ENCODE measurements around the gene GJA4. TPM values are rescaled to one million over a fixed set of nuclear protein-coding genes. Genes with fewer than 3 reads are reported as not detected.

The GJA4 gene
- total RNA-seq, 2 donors from 2014 or later = 2.3 to 3.5 TPM

GRCh38 chr1:34829250-34829649 is 36.5 kb downstream of the GJA4 start:
- no peaks in the 10 kb centered on the region for H3K36me3 ChIP-seq
- H3K9ac ChIP-seq (ENCODE audit: low read depth in 2 of 2, low read length in 2 of 2) = no peak overlapping the region
- no peak for DNase-seq
- no peak for TF ChIP-seq CTCF (IDR thresholded peaks at IDR 0.05)
- H3K27me3 ChIP-seq = no peaks in the 10 kb centered on the region
- H3K9me3 ChIP-seq = no peaks in the 10 kb centered on the region
- intact Hi-C loops (cut with DNase I) = no loop called here
- H3K27ac ChIP-seq = no peak overlapping the region
- no peak overlapping the region for H3K4me3 ChIP-seq
- no peaks in the 10 kb centered on the region for H3K4me1 ChIP-seq

DNA sequence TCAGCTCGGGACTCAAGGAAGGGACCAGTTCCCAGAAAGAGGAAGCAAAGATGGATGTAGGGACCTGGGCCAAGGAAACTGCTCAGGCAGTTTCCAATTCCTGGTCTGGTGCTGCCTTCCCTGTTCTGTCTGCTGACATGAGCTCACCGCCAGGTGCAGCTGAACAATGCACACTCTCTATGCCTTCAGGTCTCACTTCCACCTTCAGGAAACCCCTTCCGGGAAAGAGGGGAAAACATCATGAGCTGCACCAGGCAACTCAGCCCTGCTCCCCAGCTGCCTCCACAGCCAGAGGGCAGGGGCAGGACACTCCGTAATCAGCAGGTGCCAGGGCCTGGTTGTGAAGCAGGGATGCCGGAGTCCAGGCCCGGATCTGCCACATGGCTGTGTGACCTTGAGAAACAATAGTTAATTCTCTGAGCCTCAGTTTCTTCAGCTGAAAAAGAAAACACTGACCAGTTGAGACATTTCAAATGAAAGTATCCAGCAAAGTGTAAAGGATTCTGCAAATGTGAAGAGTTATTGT is 39.0 kb downstream of the GJA4 start:
- no peak for DNase-seq
- Histone ChIP-seq H3K27me3 (no peaks in the 10 kb centered on the region), H3K4me3 (no peak overlapping the region), H3K4me1 (no peaks in the 10 kb centered on the region), H3K9ac (ENCODE audit: low read depth in 2 of 2, low read length in 2 of 2) (no peak overlapping the region), H3K27ac (no peak overlapping the region), H3K36me3 (no peaks in the 10 kb centered on the region), H3K9me3 (no peaks in the 10 kb centered on the region)
- no peak for TF ChIP-seq CTCF (IDR thresholded peaks at IDR 0.05)
- intact Hi-C loops (cut with DNase I) = no loop called here

GRCh38 chr1:34833711-34834110 is 40.9 kb downstream of the GJA4 start:
- no peak for DNase-seq
- Histone ChIP-seq H3K36me3 (no peaks in the 10 kb centered on the region), H3K9ac (ENCODE audit: low read depth in 2 of 2, low read length in 2 of 2) (no peak overlapping the region), H3K4me3 (no peak overlapping the region), H3K9me3 (no peaks in the 10 kb centered on the region), H3K27ac (no peak overlapping the region), H3K27me3 (no peaks in the 10 kb centered on the region), H3K4me1 (no peaks in the 10 kb centered on the region)
- no peak for TF ChIP-seq CTCF (IDR thresholded peaks at IDR 0.05)
- intact Hi-C loops (cut with DNase I) = no loop called here

- Histone ChIP-seq H3K4me1 (no peaks in the 10 kb centered on the region), H3K9ac (ENCODE audit: low read depth in 2 of 2, low read length in 2 of 2) (no peak overlapping the region), H3K9me3 (no peaks in the 10 kb centered on the region), H3K27ac (no peak overlapping the region), H3K27me3 (no peaks in the 10 kb centered on the region), H3K4me3 (no peak overlapping the region), H3K36me3 (no peaks in the 10 kb centered on the region)
- intact Hi-C loops (cut with DNase I) = no loop called here
- no peak for TF ChIP-seq CTCF (IDR thresholded peaks at IDR 0.05)
- no peak for DNase-seq
Measured at GRCh38 chr1:34839526-34840305, 46.9 kb downstream of the GJA4 start.

DNA sequence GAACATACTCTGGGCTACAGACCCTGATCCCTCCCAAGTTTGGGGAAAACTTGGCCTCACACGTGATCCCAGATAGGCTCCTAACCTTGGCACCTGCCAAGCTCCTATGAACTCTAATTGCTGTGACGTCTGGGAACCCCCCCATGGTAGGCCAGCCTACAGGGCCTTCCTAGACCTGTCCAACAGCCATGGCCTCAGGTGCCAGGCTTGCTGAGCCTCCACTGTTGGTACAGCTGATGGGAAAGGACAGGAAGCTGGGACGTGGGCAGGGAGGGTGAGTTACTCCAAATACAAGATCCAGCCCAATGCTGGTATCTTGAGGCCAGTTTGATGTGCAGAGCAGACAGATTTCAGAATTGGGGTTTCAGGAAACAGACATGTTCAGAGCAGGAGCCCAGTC is 47.6 kb downstream of the GJA4 start:
- no peaks in the 10 kb centered on the region for H3K27me3 ChIP-seq
- H3K4me3 ChIP-seq = no peak overlapping the region
- H3K9me3 ChIP-seq = no peaks in the 10 kb centered on the region
- H3K9ac ChIP-seq (ENCODE audit: low read depth in 2 of 2, low read length in 2 of 2) = no peak overlapping the region
- no peak for TF ChIP-seq CTCF (IDR thresholded peaks at IDR 0.05)
- H3K27ac ChIP-seq = no peak overlapping the region
- no peaks in the 10 kb centered on the region for H3K36me3 ChIP-seq
- intact Hi-C loops (cut with DNase I) = no loop called here
- DNase-seq = no peak
- no peaks in the 10 kb centered on the region for H3K4me1 ChIP-seq

All from colonic mucosa (tissue), 4 donors.